PC-3 (cell line): Measurements from ENCODE around the gene DLD. TPM values are rescaled to one million over a fixed set of nuclear protein-coding genes. Genes with fewer than 3 reads are reported as not detected.

Experiments used
- ATAC-seq: fragments of 200-7000 bp; cut with Tn5 transposase; 2 replicates; pipeline ENCODE4 v1.9.1; 2020; ENCODE audit warnings: mild to moderate bottlenecking, moderate library complexity
- BruUV-seq: library from RNA; stranded (reverse); fragments of 400-500 nt; replicated peaks from 2 replicates; lab custom pipeline; 2021; lab: Mats Ljungman, UMichigan
- CTCF ChIA-PET: fragments of 300-600 bp; sonication (Branson Sonifier 250); formaldehyde crosslinking; loops from one replicate; lab custom pipeline; 2022; ENCODE audit warnings: antibody characterized with exemption; lab: Charles Lee
- POLR2A ChIA-PET: fragments of 300-600 bp; sonication (Branson Sonifier 250); formaldehyde crosslinking; loops from one replicate; lab custom pipeline; 2022; ENCODE audit warnings: antibody characterized with exemption; ENCODE audit not compliant: unreplicated experiment; lab: Charles Lee
- DNase-seq: peaks from one replicate; pipeline ENCODE4 v3.0.0-alpha.2; 2015
- H2AFZ ChIP-seq: fragments of 300-600 bp; sonication (generic); 2 replicates; pipeline ENCODE4 v1.6.0; 2016; ENCODE audit warnings: antibody characterized with exemption, low read length
- H3F3A ChIP-seq: fragments of 300-600 bp; sonication (generic); one replicate; pipeline ENCODE4 v1.6.0; 2017; ENCODE audit warnings: antibody characterized with exemption, low read length, control low read depth, mild to moderate bottlenecking; ENCODE audit not compliant: unreplicated experiment
- H3K27ac ChIP-seq: fragments of 300-600 bp; sonication (generic); 2 replicates; pipeline ENCODE4 v1.5.1; 2016; ENCODE audit warnings: mild to moderate bottlenecking, low read length
- H3K27me3 ChIP-seq: fragments of 300-600 bp; sonication (generic); 2 replicates; pipeline ENCODE4 v1.6.1; 2016; ENCODE audit warnings: low read length, mixed read lengths
- H3K36me3 ChIP-seq: fragments of 300-600 bp; sonication (generic); 2 replicates; pipeline ENCODE4 v1.6.1; 2016; ENCODE audit warnings: low read depth, mixed run types, low read length, mixed read lengths
- H3K4me1 ChIP-seq: fragments of 300-600 bp; sonication (generic); 2 replicates; pipeline ENCODE4 v1.5.1; 2016; ENCODE audit warnings: low read length; ENCODE audit not compliant: insufficient read depth
- H3K4me2 ChIP-seq: fragments of 300-600 bp; sonication (generic); 2 replicates; pipeline ENCODE4 v1.6.0; 2016; ENCODE audit warnings: low read length
- H3K4me3 ChIP-seq: fragments of 300-600 bp; sonication (generic); 2 replicates; pipeline ENCODE4 v1.5.1; 2016; ENCODE audit warnings: mild to moderate bottlenecking, low read length, mixed read lengths
- H3K79me2 ChIP-seq: fragments of 300-600 bp; sonication (generic); 2 replicates; pipeline ENCODE4 v1.6.1; 2017; ENCODE audit warnings: low read length, mixed read lengths
- H3K9ac ChIP-seq: fragments of 300-600 bp; sonication (generic); 2 replicates; pipeline ENCODE4 v1.6.0; 2016; ENCODE audit warnings: mild to moderate bottlenecking, low read length
- H3K9me2 ChIP-seq: fragments of 300-600 bp; sonication (generic); replicated peaks from 2 replicates; pipeline ENCODE4 v1.6.1; 2016; ENCODE audit warnings: mixed run types, low read length, mixed read lengths
- H3K9me3 ChIP-seq: fragments of 300-600 bp; sonication (generic); 2 replicates; pipeline ENCODE4 v1.6.1; 2016; ENCODE audit warnings: low read length, mixed read lengths
- H4K20me1 ChIP-seq: fragments of 300-600 bp; sonication (generic); 2 replicates; pipeline ENCODE4 v1.6.1; 2016; ENCODE audit warnings: low read length, mixed read lengths
- CTCF ChIP-seq: fragments of 300-600 bp; sonication (generic); conservative IDR thresholded peaks from 2 replicates; pipeline ENCODE4 v1.5.1; 2017; ENCODE audit warnings: antibody characterized with exemption, low read depth, mild to moderate bottlenecking, low read length
- EZH2 ChIP-seq: fragments of 300-600 bp; sonication (generic); IDR thresholded peaks from one replicate; pipeline ENCODE4 v1.6.1; 2017; ENCODE audit warnings: antibody characterized with exemption, mild to moderate bottlenecking, low read length; ENCODE audit not compliant: unreplicated experiment
- EZH2phosphoT487 ChIP-seq: fragments of 300-600 bp; sonication (generic); IDR thresholded peaks from 2 replicates; pipeline ENCODE4 v1.6.1; 2018; ENCODE audit warnings: mild to moderate bottlenecking, antibody characterized with exemption, low read length, borderline replicate concordance
- intact Hi-C: fragments of 100-400 bp; cut with micrococcal nuclease; formaldehyde crosslinking; loops from 2 replicates; pipeline ENCODE4 v1.9.0; 2023
- total RNA-seq: library from RNA; depleted of rRNA; stranded (reverse); fragments of >200 nt; gene quantifications from 2 replicates; pipeline ENCODE4 v1.2.3, GENCODE V29; 2014

Gene DLD
- total RNA-seq, 1 experiment from 2014 or later: 64.0 TPM

GRCh38 chr7:107865956-107866775 is 24.8 kb upstream of the DLD start:
- Histone ChIP-seq H3K9ac (peak overlapping the region; percentile 55), H3K27me3 (no peaks in the 10 kb centered on the region), H3K9me3 (no peaks in the 10 kb centered on the region), H2AFZ (no peak overlapping the region; the same call in 1 of the 2 replicates), H4K20me1 (no peaks in the 10 kb centered on the region), H3K79me2 (no peaks in the 10 kb centered on the region), H3F3A (no peaks in the 10 kb centered on the region), H3K4me1 (peaks cover 19% of the 10 kb centered on the region), H3K4me2 (peak overlapping the region; percentile 83), H3K4me3 (peak overlapping the region; percentile 55), H3K9me2 (no peaks in the 10 kb centered on the region), H3K27ac (peak overlapping the region; percentile 93), H3K36me3 (no peaks in the 10 kb centered on the region)
- ATAC-seq (peak; percentile 92), DNase-seq (peak; percentile 81)
- ChIA-PET POLR2A (no interaction called here), CTCF (no interaction called here)
- TF ChIP-seq EZH2: no peak
- no peak for TF ChIP-seq CTCF
- no peak for TF ChIP-seq EZH2phosphoT487
- intact Hi-C loops: loop anchor here (2.0 to 5.0 kb wide), 2 partner anchors 123 to 304 kb away; partner anchors contain the start of genes COG5 and DUS4L
- BruUV-seq: TSS peak; percentile 35

GRCh38 chr7:107867858-107868466 is 23.0 kb upstream of the DLD start:
- H3K4me2 ChIP-seq: no peak overlapping the region
- no peaks in the 10 kb centered on the region for H3K36me3 ChIP-seq
- intact Hi-C loops: loop anchor here (2.0 to 5.0 kb wide), 2 partner anchors 125 to 306 kb away; partner anchors contain the start of genes COG5 and DUS4L
- peaks cover 19% of the 10 kb centered on the region for H3K4me1 ChIP-seq
- ChIA-PET CTCF (interaction anchor here (0.6 to 1.9 kb wide), 5 partner anchors 11 to 210 kb away, joined by 3 to 5 read pairs (median 3); partner anchors contain the start of gene CBLL1), POLR2A (interaction anchor here (0.6 to 0.7 kb wide), 3 partner anchors 50 to 1204 kb away, joined by 5 to 13 read pairs (median 6); no protein-coding TSS in a partner anchor)
- DNase-seq (no peak), ATAC-seq (no peak)
- TF ChIP-seq EZH2: no peak
- TF ChIP-seq CTCF: no peak
- no peak for TF ChIP-seq EZH2phosphoT487
- H3F3A ChIP-seq: no peaks in the 10 kb centered on the region
- H3K27me3 ChIP-seq: no peaks in the 10 kb centered on the region
- no peaks in the 10 kb centered on the region for H3K9me2 ChIP-seq
- no peaks in the 10 kb centered on the region for H3K9me3 ChIP-seq
- H2AFZ ChIP-seq: no peak overlapping the region
- no peak overlapping the region for H3K9ac ChIP-seq
- H3K79me2 ChIP-seq: no peaks in the 10 kb centered on the region
- H4K20me1 ChIP-seq: no peaks in the 10 kb centered on the region
- no TSS peak for BruUV-seq
- H3K4me3 ChIP-seq: no peak overlapping the region
- H3K27ac ChIP-seq: no peak overlapping the region
